Measurements from ENCODE around the gene TRIM45.
"Not testable (repeated sequence)": the region's sequence is repeated elsewhere in the genome, so short reads cannot be mapped to it uniquely, and the experiment has no call there.

The TRIM45 gene

DNA sequence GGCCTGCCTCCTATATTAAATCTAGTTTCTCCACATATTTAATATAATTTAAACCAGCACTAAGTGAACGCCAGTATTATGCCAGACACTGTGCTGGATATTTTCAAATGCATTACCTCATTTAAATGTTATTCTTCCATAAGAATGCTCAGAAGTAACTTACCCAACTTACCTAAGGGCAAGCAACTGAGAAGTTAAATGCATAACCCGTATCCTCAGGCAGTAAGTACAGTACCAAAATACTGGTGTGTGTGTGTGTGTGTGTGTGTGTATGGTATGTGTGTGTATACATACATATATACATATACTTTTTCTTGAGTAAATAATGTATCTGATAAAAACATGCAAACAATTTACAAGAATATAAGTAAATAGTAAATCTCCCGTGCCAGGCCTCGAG is 9.0 kb upstream of the TRIM45 start:
- DNase-seq, result no peak

DNA sequence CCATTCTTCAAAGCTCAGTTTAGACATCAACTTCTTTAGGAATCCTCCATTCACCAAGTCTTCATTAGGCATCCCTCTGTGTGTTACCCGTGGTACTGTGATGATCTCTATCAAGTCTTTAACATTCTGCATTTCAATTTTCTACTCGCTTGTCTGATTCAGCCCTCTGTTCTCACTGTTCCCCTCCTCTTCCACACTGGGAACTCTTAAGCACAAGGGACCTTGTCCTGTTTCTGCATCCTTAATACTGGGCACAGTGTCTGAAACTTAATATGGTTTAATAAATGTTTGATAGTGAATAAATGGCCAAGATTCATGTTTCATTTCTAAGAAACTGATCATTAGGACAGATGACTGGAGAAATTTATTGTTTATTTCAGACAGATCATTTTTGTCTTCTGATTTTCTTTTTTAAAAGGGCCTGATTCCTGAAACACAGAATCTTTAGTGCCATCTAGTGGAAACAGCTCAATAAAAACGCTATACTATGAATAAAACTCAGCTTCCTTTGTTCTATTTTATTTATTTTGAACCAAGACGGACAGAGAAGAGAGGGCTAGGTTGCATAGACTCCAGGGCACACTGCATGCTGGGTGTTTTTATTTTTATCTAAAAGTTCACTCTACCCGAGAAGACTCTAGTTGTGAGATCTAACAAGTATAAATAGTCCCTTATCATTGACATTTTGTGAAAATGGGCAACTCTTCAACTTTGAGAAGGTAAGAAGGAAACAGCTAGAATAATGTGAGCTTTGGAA is 7.0 kb upstream of the TRIM45 start:
- peak; percentile 22 to 82 (median 68) for DNase-seq

DNA sequence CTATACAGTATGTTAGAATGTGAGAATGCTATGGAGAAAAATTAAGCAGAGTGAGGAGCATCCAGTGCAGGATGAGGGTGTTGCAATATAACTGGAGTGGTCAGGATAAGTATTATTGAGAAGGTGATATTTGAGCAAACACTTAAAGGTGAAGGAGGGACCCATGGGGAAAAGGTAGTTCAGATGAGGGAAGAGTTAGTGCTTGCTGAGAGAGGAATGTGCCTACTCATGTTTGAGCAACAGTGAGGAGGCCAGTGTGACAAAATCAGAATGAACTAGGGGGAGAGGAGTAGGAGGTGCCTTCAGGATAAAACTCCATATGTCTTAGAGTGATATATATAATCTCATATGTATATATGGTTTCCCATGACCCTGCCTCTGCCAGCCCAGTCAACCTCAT is 6.2 kb upstream of the TRIM45 start:
- DNase-seq, result peak in 2 of 3 experiments; percentile 23 to 74

DNA sequence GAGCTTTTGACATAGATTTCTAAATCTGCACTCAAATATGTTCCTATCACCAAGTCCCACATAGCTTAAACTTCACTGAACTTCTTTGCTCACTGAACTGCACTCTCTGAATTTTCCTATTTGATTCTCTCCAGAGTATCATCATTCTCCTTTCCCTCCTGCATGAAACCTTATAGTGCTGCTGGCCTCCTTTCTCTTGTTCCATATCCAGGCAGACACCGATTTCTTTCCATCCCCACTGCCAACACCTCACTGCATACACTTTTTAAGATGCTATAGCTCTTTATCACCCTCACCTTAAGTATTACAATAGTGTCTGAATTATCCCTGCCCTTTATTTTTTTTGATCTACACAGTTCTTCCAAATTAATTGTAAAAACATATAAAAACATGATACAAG is 3.1 kb upstream of the TRIM45 start:
- no peak for DNase-seq

DNA sequence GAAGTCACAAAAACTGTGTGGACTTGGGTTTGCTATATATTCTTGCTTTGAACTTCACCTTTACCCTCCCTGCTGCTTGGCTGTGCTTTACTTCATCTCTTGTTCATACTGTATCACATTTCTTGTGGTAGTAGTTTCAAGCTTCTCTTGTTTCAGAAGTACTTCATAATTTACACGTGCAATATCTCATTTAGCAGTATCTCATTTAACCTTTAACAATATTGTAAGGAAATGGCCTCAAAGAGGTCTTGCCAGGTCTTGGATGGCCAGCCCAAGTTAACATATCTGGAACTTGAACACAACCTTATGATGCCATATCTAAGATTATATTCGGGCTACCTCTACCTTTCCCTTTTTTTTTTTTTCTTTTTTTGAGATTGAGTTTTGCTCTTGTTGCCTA is 1.7 kb upstream of the TRIM45 start:
- DNase-seq, result no peak

DNA sequence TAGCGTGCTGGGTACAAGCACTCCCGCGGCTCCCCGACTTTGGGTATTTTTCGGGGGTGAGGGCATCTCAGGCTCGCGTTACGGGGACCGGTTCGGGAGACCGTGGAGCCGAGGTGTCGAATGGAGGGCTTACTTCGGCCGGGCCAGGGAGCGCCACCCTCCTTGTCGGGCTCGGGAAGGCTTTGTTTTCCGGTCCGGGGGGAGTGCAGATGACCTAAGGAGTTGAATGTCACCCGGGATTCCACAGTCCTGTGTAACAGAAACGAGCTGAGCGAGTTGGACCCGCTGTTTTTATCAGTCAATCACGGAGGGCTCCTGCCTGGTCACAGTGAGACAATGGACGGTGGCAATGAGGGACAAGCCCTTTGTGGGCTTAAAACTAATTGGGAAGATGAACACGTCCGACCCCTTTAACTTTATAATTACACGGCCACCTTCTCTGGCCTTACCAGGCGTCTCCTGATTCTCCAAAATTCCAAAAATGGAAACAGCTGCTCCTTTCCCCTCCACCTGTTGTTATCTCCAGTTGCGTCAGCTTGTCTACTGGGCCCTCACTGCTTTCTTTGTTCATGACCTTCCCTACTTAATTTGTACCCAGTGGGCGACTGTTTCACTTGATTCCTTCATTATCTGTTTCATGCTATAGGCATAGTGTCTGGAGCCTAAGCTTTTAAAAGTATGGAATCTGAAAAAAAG is 929 bp upstream of the TRIM45 start:
- DNase-seq, result no peak

DNA sequence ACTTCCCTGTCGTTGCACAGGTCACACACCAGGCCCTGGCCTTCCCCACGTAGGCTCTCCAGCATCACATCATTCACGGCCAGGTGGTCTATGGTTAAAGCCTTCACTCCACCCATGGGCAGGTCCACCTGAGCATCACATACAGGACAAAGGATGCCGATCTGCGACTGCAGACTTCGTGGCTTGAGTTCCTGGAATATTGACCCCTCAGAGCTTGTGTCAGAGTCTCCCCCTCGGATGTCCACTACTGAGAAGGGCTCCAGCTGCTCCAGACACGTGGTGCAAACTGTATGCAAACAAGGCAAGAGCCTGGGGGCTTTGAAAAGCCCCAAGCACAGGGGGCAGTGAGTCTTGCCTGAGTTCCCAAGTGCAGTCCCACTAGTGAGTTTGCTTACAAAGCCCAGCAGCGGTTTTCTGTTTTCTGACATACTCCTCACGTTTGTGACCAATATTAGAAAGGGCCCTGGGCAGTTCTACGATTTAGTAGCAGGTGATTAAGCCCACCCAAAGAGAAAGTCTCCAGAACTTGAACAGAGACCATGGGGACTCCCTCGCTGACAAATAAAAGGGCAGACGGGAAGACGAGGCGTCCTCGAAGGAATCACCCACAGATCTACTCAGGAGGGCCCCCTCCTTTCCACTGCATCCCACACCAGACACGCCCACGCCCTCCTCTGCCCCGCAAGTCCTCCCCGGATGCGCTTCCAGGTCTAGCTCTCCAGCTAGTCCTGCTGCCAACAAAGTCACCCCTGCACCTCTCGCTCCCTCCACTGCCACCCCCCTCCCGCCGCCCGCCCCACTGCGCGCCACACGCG is 568 bp downstream of the TRIM45 start:
- peak in 1 of 3 experiments; percentile 38 for DNase-seq

DNA sequence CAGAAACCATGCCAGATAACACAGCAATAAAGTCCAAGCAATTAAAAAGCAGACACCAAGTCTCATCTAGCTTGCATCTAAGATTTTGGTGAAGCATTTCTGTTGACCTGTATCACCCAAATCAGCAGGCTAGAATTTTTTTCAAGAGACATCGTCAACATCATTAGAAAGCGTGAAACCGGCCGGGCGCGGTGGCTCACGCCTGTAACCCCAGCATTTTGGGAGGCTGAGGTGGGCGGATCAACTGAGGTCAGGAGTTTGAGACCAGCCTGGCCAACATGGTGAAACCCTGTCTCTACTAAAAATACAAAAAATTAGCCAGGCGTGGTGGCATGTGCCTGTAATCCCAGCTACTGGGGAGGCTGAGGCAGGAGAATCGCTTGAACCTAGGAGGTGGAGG is 2.4 kb downstream of the TRIM45 start:
- DNase-seq, result not testable (repeated sequence)

DNA sequence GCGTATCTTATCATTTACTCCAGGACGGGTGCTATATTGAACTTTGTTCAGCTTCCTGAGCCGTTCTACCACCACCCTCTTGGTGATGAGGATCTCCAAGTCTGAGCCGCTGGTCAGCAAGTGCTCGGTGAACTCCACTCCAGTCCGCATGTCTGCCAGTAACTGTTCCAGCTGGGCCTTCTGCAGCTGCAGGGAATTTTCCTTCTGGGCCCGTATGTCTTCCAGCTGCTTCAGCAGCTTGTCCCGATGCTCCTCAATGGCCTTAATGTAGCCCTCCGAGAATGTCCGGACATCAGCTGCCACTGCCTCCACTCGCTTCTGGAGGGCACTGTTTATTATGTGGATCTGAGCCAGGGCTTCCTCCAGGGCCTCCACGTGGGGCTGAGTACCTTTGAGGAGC is 3.4 kb downstream of the TRIM45 start:
- DNase-seq, result no peak

DNA sequence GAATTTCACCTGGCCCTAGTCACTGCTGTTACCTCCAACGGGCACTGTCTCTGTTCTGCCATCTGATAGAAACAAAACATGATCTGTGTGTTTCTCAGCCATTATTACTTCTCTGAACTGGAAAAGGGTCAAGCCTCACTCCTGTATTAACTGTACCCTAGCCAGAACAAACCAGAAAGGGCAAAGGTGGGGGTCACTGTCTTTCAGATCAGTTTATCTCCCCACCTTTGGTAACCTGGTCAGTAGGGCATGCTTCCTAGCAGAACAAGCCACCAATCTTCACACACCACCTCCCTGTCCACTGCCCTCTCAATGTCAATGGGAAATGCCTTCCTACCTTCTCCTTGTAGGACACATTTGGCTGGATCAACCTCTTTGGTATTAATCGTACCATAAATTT is 3.9 kb downstream of the TRIM45 start:
- no peak for DNase-seq

DNA sequence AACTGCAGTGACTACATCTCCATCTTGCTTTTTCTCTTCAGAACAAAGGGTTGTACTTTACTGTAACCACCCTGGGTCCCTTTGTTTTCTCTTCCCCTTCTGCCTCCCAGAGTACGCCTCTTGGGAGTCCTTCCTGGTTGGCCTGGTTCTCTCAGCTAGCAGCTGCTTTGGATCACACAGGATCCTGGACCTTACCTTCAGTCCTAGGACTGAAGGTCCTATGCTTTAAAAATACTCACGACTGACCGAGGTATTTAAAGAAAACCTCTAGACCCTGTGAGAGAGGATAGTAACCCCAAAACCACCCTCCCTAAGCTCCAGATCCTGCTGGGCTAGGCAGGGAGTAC is 4.8 kb downstream of the TRIM45 start:
- DNase-seq, result peak in 1 of 3 experiments; percentile 32

DNA sequence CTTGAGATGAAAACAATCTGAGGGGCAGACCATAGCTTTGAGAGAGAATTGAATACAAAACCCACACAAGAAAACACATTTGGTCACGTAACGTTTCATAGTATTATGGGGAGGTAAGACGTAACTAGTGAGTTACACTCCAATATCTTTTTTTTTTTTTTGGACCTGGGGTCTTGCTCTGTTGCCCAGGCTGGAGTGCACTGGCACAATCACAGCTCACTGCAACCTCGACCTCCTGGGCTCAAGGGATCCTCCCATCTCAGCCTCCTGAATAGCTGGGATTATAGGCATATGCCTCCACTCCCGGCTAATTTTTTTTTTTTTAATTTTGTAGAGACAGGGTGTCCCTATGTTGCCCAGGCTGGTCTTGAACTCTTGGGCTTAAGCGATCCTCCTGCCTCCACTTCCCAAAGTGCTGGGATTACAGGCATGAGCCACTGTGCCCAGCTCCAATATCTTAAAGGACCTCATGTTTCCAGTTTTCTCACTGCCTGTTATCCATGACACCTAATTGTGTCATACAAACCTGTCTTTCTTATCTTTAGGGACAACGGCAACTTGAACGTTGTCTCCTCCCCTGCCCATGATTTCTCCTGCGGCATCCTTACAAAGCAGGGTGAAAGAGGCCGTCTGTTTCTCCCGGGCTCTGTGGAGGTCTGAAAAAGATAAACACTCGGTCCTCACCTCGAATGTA is 5.3 kb downstream of the TRIM45 start:
- no peak for DNase-seq

DNA sequence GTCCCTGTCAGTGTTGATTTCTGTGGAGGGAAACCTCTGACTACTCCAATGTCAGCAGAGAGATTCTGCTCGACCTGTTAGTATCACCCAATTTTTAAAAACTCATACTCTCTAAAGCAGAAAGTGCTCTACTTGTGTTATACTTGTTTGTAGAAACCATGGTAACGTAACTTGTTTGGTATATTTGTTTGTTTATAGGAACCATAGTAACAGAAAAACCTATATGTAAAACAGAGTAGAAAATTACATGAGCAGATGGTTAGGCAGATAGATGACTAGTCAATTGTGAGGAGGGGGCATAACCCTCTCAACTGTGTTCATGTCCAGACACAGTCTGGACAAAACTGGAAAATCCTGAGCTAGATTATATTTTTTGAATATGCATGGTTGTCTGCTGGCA is 6.7 kb downstream of the TRIM45 start:
- peak in 1 of 3 experiments; percentile 51 for DNase-seq

DNA sequence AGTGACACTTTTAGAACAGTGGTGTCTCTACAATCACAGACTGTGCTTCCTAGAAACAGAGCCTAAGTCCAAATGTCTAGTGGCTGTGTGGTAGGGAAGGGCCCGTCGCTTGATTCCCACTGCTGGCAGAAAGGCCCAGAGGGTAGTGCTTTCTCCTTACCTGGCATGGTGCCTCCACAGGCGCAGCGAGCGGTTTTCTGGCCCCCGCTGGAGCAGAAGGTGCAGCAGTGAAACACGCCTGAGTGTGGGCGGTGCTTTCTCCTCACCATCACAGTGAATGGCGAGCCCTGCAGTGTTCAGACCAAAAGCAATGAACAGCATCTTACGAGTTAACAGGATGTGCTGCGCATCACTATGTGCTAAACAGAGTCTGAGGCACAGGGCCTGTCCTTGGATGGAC is 8.3 kb downstream of the TRIM45 start:
- DNase-seq, result peak in 1 of 3 experiments; percentile 63

DNA sequence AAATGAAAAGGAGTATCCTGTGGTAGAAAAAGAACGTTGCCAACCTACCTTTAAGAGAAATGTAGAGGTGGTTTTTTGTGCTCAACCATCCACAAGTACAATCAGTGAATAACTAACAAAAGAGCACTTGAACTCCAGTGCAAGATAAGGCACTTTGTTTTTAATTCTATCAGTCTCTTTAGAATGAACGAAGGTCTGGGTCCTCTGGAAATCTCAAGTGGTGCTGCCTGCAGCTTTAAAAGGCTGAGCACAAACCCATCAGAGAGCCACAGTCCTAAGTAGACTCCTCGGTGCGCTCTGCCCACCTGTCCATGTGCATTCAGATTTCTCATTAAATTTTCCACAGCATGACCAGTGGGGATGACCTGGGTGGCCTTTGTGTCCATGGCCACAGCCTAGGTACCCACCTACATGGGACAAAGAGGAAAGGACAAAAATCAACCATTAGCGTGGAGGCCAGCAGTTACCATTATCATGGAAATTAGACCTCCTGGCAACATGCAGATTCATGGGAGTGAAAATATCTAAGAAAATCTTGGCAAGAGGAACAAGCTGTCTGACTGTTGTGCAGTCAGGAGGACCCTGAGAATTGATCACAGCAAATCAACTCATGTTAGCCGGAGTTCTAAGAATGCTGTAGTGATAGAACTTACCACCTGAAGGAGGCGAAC is 9.4 kb downstream of the TRIM45 start:
- DNase-seq, result peak in 1 of 3 experiments; percentile 92

DNA sequence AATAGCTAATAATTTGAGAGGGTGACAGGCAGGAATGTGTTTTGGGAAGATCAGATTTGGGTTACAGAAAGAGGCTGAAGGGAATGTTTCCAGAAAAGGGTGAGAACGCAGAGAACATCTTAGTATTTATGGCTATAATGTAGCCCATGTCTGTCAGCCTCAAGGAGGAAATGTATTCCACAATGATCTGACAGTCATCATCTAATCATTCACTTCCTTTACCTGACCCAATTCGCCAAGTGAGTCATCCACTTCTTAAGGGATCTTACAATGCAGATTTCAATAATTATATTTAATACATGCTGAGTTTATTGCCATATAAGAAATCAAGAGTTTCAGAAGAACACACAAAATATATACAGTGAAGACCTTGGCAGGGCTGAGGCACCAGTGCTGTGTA is 10.8 kb downstream of the TRIM45 start:
- DNase-seq, result no peak

DNA sequence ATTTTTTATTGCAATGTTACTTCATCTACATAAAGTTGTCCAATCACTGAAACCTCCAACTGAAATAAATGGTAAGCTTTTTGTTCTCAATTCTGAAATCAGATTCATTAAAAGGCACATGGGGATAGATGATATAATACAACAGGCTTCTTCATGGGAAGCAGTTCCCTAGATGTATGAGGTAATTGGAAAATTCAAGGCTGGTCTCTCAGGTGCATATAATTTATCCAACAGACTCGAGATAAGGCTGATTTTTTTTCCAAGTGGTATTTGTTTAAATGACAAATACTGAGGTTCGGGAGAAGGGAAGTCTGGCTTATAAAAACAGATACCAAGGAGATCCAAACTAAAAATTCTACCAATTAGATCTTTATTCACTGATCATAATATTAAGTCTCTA is 14.2 kb downstream of the TRIM45 start:
- DNase-seq, result no peak

DNA sequence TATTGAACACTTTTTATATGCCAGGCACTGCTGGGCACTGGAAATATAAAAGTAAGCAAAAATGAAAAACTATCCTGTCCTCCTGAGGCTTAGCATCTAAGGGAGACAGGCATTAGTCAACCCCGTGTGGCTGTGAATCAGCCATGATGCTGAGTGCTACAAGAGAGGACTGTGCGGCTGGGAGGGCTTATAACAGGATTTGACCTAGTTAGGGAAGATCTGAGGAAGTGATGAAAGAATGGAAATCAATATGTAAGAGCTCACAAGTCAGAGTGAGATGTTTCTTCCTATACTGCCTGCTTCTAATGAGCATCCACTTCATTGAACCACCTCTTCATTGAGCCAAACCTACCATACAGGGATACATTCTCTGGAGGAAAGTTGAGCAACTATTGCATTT is 15.1 kb downstream of the TRIM45 start:
- no peak for DNase-seq

DNA sequence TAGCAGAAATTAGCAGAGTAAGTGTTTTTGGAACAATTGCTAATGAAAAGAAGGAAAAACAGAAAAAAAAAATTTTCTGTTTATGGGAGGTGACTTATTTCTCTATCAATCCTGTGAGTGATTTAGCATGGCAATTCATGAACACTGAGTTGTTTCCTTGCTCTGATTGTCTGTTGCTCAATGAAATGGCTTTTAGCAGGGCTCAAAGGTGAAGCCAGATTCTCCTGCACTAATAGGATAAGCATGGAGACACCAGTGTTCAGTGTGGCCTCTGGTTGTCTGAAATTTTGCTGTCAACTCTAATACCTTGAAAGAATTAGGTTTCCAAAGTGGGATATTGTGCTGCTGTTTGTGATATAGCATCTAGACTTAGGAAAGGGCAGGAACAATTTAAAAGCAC is 15.8 kb downstream of the TRIM45 start:
- no peak for DNase-seq

DNA sequence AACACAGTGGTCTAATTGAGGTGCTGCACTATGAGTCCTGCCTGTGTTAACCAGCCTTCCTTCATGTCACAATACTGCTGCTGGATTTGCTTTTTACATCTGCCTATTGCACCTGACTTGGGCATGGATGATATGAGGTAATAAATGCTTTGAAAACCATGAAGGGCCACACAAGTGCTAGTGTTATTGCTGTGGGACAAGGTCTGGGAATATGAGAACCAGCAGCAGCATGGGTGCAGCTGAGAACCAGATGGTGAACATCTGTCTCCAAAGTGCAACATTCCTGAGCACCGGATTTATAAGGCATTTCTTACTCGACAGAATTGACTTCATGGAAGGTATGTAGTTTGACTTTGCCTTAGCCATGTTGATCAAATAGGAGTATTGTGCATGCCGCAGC is 16.6 kb downstream of the TRIM45 start:
- no peak for DNase-seq

DNA sequence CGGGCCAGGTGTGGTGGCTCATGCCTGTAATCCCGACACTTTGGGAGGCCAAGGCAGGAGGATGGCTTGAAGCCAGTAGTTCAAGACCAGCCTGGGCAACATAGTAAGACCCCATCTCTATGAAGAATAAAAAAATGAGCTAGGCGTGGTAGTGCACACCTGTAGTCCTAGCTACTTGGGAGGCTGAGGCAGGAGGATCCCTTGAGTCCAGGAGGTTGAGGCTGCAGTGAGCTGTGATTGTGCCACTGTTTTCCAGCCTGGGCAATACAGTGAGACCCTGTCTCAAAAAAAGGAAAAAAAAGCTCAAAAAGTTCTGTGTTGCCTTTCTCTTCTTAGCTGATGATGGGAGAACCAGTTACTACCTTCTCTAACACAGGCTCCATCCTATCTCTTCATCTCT is 19.7 kb downstream of the TRIM45 start:
- not testable (repeated sequence) for DNase-seq

DNA sequence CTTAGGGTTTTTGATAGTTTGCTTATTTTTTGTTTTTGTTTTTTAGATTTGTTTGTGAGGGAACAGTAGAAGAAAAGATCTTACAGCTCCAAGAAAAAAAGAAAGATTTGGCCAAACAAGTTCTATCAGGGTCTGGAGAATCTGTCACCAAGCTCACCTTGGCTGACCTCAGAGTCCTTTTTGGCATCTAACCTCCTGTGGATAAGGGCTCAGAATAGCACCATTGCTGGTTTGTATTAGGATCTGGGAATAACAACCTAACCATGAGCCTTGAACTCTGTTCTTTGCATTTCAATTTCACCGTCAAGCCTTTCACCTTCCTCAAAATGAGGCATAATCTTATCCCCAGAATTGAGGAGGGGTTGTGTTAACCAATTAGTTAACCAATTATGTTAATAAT is 20.2 kb downstream of the TRIM45 start:
- DNase-seq, result no peak
